C4-2B (cell line): Measurements from ENCODE around the gene DVL2.

ENCODE experiments used
- CTCF ChIP-seq: fragments of 450-650 bp; conservative IDR thresholded peaks from 2 replicates; pipeline ENCODE4 v1.5.1; 2017; ENCODE audit warnings: mild to moderate bottlenecking
- ZFX ChIP-seq: fragments of 450-650 bp; IDR thresholded peaks from 2 replicates; pipeline ENCODE4 v1.6.1; 2017

GRCh38 chr17:7184091-7184488 is 50.2 kb downstream of the DVL2 start:
- TF ChIP-seq CTCF = no peak
- TF ChIP-seq ZFX = no peak
